ENCODE results near the gene MAN1A2.
A peak's percentile ranks its signal among the peaks of the same experiment; 100 is the strongest.

The MAN1A2 gene

GRCh38 chr1:117512728-117513321 is 145.6 kb downstream of the MAN1A2 start:
- no peaks in the 10 kb centered on the region for H3K27me3 ChIP-seq (replicated peaks; ENCODE audit: control insufficient read depth, insufficient read depth, low read length)
- H3K9me3 ChIP-seq (ENCODE audit: control insufficient read depth, low read length) = no peaks in the 10 kb centered on the region
- no peak overlapping the region for H3K9ac ChIP-seq (ENCODE audit: low read length)
- H3K4me1 ChIP-seq (ENCODE audit: control insufficient read depth, insufficient read depth, low read length) = no peaks in the 10 kb centered on the region
- H3K4me3 ChIP-seq (ENCODE audit: low read length) = no peak overlapping the region
- H3K36me3 ChIP-seq (ENCODE audit: control insufficient read depth, insufficient read depth, low read length, severe bottlenecking) = peaks cover 7% of the 10 kb centered on the region
- DNase-seq (ENCODE audit: low read depth) = peak; percentile 69

- no peak for DNase-seq (ENCODE audit: low read depth)
- H3K9me3 ChIP-seq (ENCODE audit: control insufficient read depth, low read length) = no peaks in the 10 kb centered on the region
- no peak overlapping the region for H3K4me3 ChIP-seq (ENCODE audit: low read length)
- H3K9ac ChIP-seq (ENCODE audit: low read length) = no peak overlapping the region
- no peaks in the 10 kb centered on the region for H3K27me3 ChIP-seq (replicated peaks; ENCODE audit: control insufficient read depth, insufficient read depth, low read length)
- peaks cover 11% of the 10 kb centered on the region for H3K36me3 ChIP-seq (ENCODE audit: control insufficient read depth, insufficient read depth, low read length, severe bottlenecking)
- peaks cover 11% of the 10 kb centered on the region for H3K4me1 ChIP-seq (ENCODE audit: control insufficient read depth, insufficient read depth, low read length)
Observed at GRCh38 chr1:117523111-117523510, 155.9 kb downstream of the MAN1A2 start.

GRCh38 chr1:117527074-117527473 is 159.8 kb downstream of the MAN1A2 start:
- H3K27me3 ChIP-seq (replicated peaks; ENCODE audit: control insufficient read depth, insufficient read depth, low read length) = no peaks in the 10 kb centered on the region
- no peaks in the 10 kb centered on the region for H3K9me3 ChIP-seq (ENCODE audit: control insufficient read depth, low read length)
- H3K9ac ChIP-seq (ENCODE audit: low read length) = no peak overlapping the region
- no peak overlapping the region for H3K4me3 ChIP-seq (ENCODE audit: low read length)
- DNase-seq (ENCODE audit: low read depth) = no peak
- H3K4me1 ChIP-seq (ENCODE audit: control insufficient read depth, insufficient read depth, low read length) = peaks cover 11% of the 10 kb centered on the region
- H3K36me3 ChIP-seq (ENCODE audit: control insufficient read depth, insufficient read depth, low read length, severe bottlenecking) = peaks cover 11% of the 10 kb centered on the region

- Histone ChIP-seq H3K36me3 (ENCODE audit: control insufficient read depth, insufficient read depth, low read length, severe bottlenecking) (peaks cover 5% of the 10 kb centered on the region), H3K27me3 (replicated peaks; ENCODE audit: control insufficient read depth, insufficient read depth, low read length) (no peaks in the 10 kb centered on the region), H3K9me3 (ENCODE audit: control insufficient read depth, low read length) (no peaks in the 10 kb centered on the region), H3K9ac (ENCODE audit: low read length) (no peak overlapping the region), H3K4me1 (ENCODE audit: control insufficient read depth, insufficient read depth, low read length) (peaks cover 11% of the 10 kb centered on the region), H3K4me3 (ENCODE audit: low read length) (no peak overlapping the region)
- peak; percentile 48 for DNase-seq (ENCODE audit: low read depth)
Observed at GRCh38 chr1:117527566-117528102, 160.4 kb downstream of the MAN1A2 start.

DNA sequence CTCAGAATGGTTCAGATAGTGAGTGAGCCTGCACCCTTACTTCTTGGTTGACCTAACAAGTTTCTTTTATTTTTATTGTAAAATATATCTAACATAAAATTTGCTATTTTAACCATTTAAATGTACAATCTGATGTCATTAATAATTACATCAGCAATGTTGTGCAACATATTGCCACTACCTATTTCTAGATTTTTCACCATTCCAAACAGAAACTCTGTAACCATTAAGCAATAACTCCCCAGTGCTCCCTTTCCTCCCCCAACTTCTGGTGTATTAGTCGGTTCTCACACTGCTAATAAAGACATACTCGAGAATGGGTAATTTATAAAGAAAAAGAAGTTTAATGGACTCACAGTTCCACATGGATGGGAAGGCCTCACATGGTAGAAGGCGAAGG is 162.4 kb downstream of the MAN1A2 start:
- Histone ChIP-seq H3K4me1 (ENCODE audit: control insufficient read depth, insufficient read depth, low read length) (peaks cover 12% of the 10 kb centered on the region), H3K36me3 (ENCODE audit: control insufficient read depth, insufficient read depth, low read length, severe bottlenecking) (no peaks in the 10 kb centered on the region), H3K9me3 (ENCODE audit: control insufficient read depth, low read length) (no peaks in the 10 kb centered on the region), H3K9ac (ENCODE audit: low read length) (no peak overlapping the region), H3K27me3 (replicated peaks; ENCODE audit: control insufficient read depth, insufficient read depth, low read length) (no peaks in the 10 kb centered on the region), H3K4me3 (ENCODE audit: low read length) (no peak overlapping the region)
- DNase-seq (ENCODE audit: low read depth) = no peak

DNA sequence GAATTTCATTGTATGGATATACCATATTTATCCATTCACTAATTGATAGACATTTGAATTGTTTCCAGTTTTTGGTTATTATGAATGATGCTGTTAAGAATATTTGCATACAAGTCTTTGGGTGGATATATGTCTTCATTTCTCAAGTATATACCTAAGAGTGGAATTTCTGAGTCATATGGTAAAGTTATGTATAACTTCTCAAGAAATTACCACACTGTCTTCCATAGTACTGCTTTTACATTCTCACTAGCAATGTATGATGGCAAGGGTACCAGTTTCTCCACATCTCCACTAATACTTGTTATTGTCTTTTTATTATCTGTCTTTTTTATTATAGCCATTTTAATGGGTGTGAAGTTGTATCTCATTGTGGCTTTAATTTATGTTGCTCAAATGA is 164.0 kb downstream of the MAN1A2 start:
- no peak overlapping the region for H3K4me3 ChIP-seq (ENCODE audit: low read length)
- no peak for DNase-seq (ENCODE audit: low read depth)
- H3K4me1 ChIP-seq (ENCODE audit: control insufficient read depth, insufficient read depth, low read length) = peaks cover 19% of the 10 kb centered on the region
- H3K36me3 ChIP-seq (ENCODE audit: control insufficient read depth, insufficient read depth, low read length, severe bottlenecking) = no peaks in the 10 kb centered on the region
- peaks cover under 1% of the 10 kb centered on the region for H3K27me3 ChIP-seq (replicated peaks; ENCODE audit: control insufficient read depth, insufficient read depth, low read length)
- H3K9me3 ChIP-seq (ENCODE audit: control insufficient read depth, low read length) = no peaks in the 10 kb centered on the region
- no peak overlapping the region for H3K9ac ChIP-seq (ENCODE audit: low read length)

DNA sequence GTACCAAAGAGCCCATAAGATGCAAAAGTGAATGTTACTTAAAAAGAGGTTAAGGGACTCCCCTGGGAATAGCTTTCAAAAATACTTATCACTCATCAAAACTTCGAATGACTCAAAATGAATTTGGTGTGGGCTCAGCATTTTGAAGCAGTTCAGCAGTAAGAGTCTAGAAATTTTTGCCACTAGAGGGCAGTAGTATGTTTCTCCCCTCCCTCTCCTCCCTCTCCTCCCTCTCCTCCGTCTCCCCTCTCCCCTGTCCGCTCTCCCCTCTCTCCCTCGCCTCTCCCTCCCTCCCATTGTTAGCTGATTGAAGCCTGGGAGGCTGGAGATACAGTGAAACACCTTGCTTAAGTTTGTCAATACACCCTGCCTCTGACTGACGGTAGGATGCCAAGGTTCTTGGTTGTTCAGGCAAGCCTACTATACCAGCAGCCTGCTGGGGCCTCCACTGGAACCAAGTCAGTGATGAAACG is 167.8 kb downstream of the MAN1A2 start:
- Histone ChIP-seq H3K36me3 (ENCODE audit: control insufficient read depth, insufficient read depth, low read length, severe bottlenecking) (no peaks in the 10 kb centered on the region), H3K27me3 (replicated peaks; ENCODE audit: control insufficient read depth, insufficient read depth, low read length) (peaks cover 19% of the 10 kb centered on the region), H3K4me3 (ENCODE audit: low read length) (no peak overlapping the region), H3K4me1 (ENCODE audit: control insufficient read depth, insufficient read depth, low read length) (peaks cover 8% of the 10 kb centered on the region), H3K9me3 (ENCODE audit: control insufficient read depth, low read length) (no peaks in the 10 kb centered on the region), H3K9ac (ENCODE audit: low read length) (no peak overlapping the region)
- DNase-seq (ENCODE audit: low read depth) = peak; percentile 72

- Histone ChIP-seq H3K27me3 (replicated peaks; ENCODE audit: control insufficient read depth, insufficient read depth, low read length) (peaks cover 19% of the 10 kb centered on the region), H3K4me1 (ENCODE audit: control insufficient read depth, insufficient read depth, low read length) (peaks cover 10% of the 10 kb centered on the region), H3K9me3 (ENCODE audit: control insufficient read depth, low read length) (no peaks in the 10 kb centered on the region), H3K4me3 (ENCODE audit: low read length) (no peak overlapping the region), H3K36me3 (ENCODE audit: control insufficient read depth, insufficient read depth, low read length, severe bottlenecking) (no peaks in the 10 kb centered on the region), H3K9ac (ENCODE audit: low read length) (no peak overlapping the region)
- DNase-seq (ENCODE audit: low read depth) = no peak
Observed at GRCh38 chr1:117535821-117536220, 168.6 kb downstream of the MAN1A2 start.

DNA sequence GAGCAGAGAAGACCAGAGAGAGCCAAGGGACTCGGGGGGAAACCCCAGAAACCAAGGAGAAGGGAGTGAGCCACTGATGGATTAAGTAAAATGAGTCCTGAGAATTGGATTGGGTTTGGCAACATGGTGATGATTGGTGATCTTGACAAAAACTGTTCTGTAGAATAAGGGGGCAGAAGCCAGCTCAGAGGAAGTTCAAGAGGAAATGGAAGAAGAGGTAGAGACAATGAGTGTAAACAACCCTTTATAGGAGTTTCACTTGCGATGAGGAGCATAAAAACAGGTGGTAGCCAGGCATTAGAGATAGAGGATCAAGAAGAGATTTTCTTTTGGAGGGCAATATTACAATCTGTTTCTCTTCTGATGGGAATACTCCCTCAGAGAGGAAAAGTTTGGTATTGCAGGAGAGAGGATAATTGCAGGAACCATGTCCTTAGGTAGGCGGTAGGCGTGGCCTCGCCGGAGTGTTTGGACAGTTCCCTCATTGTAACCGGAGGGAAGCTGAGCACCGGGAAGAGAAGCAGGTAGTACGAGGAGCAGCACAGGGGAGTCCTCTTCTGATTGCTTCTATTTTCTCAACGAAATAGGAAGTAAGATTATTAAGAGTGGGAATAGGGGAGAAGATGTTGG is 170.2 kb downstream of the MAN1A2 start:
- Histone ChIP-seq H3K9me3 (ENCODE audit: control insufficient read depth, low read length) (no peaks in the 10 kb centered on the region), H3K27me3 (replicated peaks; ENCODE audit: control insufficient read depth, insufficient read depth, low read length) (peaks cover 19% of the 10 kb centered on the region), H3K4me3 (ENCODE audit: low read length) (no peak overlapping the region), H3K36me3 (ENCODE audit: control insufficient read depth, insufficient read depth, low read length, severe bottlenecking) (no peaks in the 10 kb centered on the region), H3K9ac (ENCODE audit: low read length) (no peak overlapping the region), H3K4me1 (ENCODE audit: control insufficient read depth, insufficient read depth, low read length) (peaks cover 18% of the 10 kb centered on the region)
- no peak for DNase-seq (ENCODE audit: low read depth)

GRCh38 chr1:117540532-117540931 is 173.3 kb downstream of the MAN1A2 start:
- no peak overlapping the region for H3K9ac ChIP-seq (ENCODE audit: low read length)
- H3K4me3 ChIP-seq (ENCODE audit: low read length) = no peak overlapping the region
- H3K36me3 ChIP-seq (ENCODE audit: control insufficient read depth, insufficient read depth, low read length, severe bottlenecking) = no peaks in the 10 kb centered on the region
- H3K4me1 ChIP-seq (ENCODE audit: control insufficient read depth, insufficient read depth, low read length) = peaks cover 10% of the 10 kb centered on the region
- H3K9me3 ChIP-seq (ENCODE audit: control insufficient read depth, low read length) = no peaks in the 10 kb centered on the region
- DNase-seq (ENCODE audit: low read depth) = no peak
- peaks cover 19% of the 10 kb centered on the region for H3K27me3 ChIP-seq (replicated peaks; ENCODE audit: control insufficient read depth, insufficient read depth, low read length)

DNA sequence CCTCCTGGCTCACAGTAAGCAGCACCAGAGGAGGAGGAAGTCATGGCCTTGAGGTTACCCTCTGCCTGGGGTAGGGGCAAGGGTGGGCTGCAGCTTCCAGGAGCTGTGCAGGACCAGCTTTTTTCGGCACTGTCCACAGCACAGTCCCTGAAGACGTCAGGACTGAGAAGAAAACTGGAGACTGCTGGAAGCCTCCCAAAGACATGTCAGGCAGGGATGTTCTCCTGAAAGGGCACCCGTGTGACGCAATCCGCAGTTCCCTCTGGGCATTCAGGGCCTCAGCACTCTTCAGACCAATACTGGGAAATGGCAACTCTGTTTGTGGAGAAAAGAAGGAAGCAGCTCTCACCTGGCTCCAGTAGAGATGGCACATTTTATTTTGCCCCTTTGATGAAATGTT is 173.8 kb downstream of the MAN1A2 start:
- Histone ChIP-seq H3K27me3 (replicated peaks; ENCODE audit: control insufficient read depth, insufficient read depth, low read length) (peaks cover 19% of the 10 kb centered on the region), H3K4me3 (ENCODE audit: low read length) (no peak overlapping the region), H3K4me1 (ENCODE audit: control insufficient read depth, insufficient read depth, low read length) (peaks cover 10% of the 10 kb centered on the region), H3K9ac (ENCODE audit: low read length) (no peak overlapping the region), H3K9me3 (ENCODE audit: control insufficient read depth, low read length) (no peaks in the 10 kb centered on the region), H3K36me3 (ENCODE audit: control insufficient read depth, insufficient read depth, low read length, severe bottlenecking) (no peaks in the 10 kb centered on the region)
- peak; percentile 82 for DNase-seq (ENCODE audit: low read depth)
